C4-2B (cell line): Measurements from ENCODE around the gene HNRNPAB.

Experiments
- CTCF ChIP-seq: fragments of 450-650 bp; conservative IDR thresholded peaks from 2 replicates; pipeline ENCODE4 v1.5.1; 2017; ENCODE audit warnings: mild to moderate bottlenecking
- ZFX ChIP-seq: fragments of 450-650 bp; IDR thresholded peaks from 2 replicates; pipeline ENCODE4 v1.6.1; 2017

GRCh38 chr5:178201927-178202235 lies 2.5 kb upstream of the HNRNPAB start:
- TF ChIP-seq ZFX (no peak), CTCF (no peak)
